Activated naive CD4-positive, alpha-beta T cell treated with anti-CD3 and anti-CD28 coated beads, Interleukin-2, amount 50 U/mL, for 24 hours (primary cell): Measurements from ENCODE around the gene PPT2.
A peak's percentile ranks its signal among the peaks of the same experiment; 100 is the strongest.
"Not testable (repeated sequence)": the region's sequence is repeated elsewhere in the genome, so short reads cannot be mapped to it uniquely, and the experiment has no call there.

ENCODE experiments used
- H3K27ac Mint-ChIP-seq: one replicate; pipeline ENCODE4 v1.8.0; 2021; ENCODE audit warnings: mild to moderate bottlenecking, mixed read lengths
- H3K27me3 Mint-ChIP-seq: one replicate; pipeline ENCODE4 v1.8.0; 2021; ENCODE audit warnings: mixed read lengths
- H3K36me3 Mint-ChIP-seq: one replicate; pipeline ENCODE4 v1.8.0; 2021; ENCODE audit warnings: mixed read lengths
- H3K4me1 Mint-ChIP-seq: one replicate; pipeline ENCODE4 v1.8.0; 2021; ENCODE audit warnings: mixed read lengths
- H3K4me3 Mint-ChIP-seq: one replicate; pipeline ENCODE4 v1.8.0; 2021; ENCODE audit warnings: mild to moderate bottlenecking, mixed read lengths
- H3K9me3 Mint-ChIP-seq: one replicate; pipeline ENCODE4 v1.8.0; 2021; ENCODE audit warnings: mixed read lengths

PPT2 gene

DNA sequence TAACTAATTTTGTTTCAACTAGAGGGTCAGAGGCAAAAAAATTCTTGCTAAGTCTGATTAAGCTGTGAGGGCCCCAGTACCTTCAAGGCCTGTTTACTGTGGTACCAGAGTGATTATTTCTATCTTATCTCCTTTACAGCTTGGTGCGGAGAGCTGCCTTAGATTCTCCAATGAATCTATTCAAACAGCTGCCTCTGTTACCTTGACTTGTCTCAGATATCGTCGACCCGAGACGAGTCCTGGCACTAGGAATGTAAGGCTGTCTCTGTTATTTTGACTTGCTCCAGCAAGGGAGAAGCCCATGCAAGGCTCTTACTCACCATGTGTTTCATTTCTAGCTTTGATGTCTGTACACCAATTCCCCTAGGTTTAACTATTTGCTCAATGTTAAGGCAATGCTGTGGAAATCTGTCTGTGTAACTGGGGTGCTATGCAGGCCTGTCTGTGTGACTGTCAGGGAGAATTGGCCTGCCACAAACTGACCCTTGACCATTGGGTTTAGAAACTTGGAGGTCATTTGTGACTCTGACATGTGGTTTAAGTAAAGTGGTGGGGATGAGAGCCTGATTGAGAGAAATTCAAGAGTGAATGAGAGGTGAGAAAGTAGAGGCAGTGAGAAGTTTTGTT, 13.4 kb upstream of the PPT2 start:
- Mint-ChIP-seq H3K36me3 (no peaks in the 10 kb centered on the region), H3K4me1 (no peaks in the 10 kb centered on the region), H3K9me3 (no peaks in the 10 kb centered on the region), H3K27me3 (no peaks in the 10 kb centered on the region), H3K27ac (peak overlapping the region; percentile 2), H3K4me3 (no peak overlapping the region)

DNA sequence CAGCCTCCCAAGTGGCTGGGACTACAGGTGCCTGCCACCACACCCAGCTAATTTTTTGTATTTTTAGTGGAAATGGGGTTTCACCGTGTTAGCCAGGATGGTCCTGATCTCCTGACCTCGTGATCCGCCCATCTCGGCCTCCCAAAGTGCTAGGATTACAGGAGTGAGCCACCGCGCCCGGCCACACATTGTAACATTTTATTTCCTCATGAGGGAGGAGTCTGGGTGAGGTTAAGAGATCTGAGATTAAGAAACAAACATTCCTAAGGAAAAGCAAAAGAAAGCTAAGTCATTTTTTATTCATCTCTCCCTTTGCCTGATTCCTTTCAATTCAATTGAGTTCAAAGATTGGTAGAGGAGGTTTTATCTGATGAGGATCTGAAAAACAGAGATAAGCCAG, 9.7 kb upstream of the PPT2 start:
- not testable (repeated sequence) for H3K27ac Mint-ChIP-seq, H3K36me3 Mint-ChIP-seq, H3K4me3 Mint-ChIP-seq, H3K9me3 Mint-ChIP-seq, H3K27me3 Mint-ChIP-seq
- H3K4me1 Mint-ChIP-seq = peaks cover 12% of the 10 kb centered on the region

DNA sequence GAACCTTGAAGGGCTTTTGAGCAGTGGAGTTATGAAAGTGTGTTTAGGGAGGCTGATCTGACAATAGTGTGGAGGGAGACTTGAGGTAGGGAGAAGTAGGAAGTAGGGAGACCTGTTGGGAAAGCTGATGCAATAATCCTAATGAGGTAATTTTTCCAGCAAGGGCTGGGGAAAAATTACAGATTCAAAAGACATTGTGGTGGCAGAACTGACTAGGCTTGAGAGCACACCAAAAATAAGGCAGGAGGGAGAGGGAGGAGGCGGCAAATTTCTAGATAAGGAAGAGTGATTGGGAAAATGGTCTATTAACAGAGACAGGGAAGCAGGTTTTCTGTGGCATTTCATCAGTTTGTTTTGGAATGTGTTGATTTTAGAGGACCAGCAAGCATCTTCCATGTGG, 7.7 kb upstream of the PPT2 start:
- Mint-ChIP-seq H3K9me3 (no peaks in the 10 kb centered on the region), H3K4me3 (no peak overlapping the region), H3K27me3 (peaks cover 3% of the 10 kb centered on the region), H3K4me1 (peaks cover 26% of the 10 kb centered on the region), H3K27ac (no peak overlapping the region), H3K36me3 (no peaks in the 10 kb centered on the region)

DNA sequence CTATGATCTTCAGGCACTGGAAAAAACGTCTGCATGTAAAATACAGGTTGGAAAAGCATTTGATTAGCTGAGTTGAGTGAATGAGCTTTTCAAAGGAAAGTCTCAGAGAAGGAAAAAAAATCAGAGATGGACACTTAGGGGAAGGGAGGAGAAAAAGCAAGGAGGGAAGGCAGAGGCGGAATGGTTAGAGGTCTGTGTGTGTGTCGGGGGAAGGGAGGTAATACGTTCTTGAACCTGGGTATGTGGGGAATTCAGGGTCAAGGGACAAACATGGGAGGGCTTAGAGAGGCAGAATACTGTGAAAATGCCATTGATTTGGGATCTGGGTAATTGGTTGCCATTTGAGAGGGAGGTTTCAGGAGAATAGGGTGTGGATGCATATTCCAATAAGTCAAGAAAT, 7.3 kb upstream of the PPT2 start:
- no peak overlapping the region for H3K27ac Mint-ChIP-seq
- H3K4me3 Mint-ChIP-seq = no peak overlapping the region
- peaks cover 28% of the 10 kb centered on the region for H3K4me1 Mint-ChIP-seq
- H3K9me3 Mint-ChIP-seq = no peaks in the 10 kb centered on the region
- no peaks in the 10 kb centered on the region for H3K36me3 Mint-ChIP-seq
- H3K27me3 Mint-ChIP-seq = peaks cover 4% of the 10 kb centered on the region

DNA sequence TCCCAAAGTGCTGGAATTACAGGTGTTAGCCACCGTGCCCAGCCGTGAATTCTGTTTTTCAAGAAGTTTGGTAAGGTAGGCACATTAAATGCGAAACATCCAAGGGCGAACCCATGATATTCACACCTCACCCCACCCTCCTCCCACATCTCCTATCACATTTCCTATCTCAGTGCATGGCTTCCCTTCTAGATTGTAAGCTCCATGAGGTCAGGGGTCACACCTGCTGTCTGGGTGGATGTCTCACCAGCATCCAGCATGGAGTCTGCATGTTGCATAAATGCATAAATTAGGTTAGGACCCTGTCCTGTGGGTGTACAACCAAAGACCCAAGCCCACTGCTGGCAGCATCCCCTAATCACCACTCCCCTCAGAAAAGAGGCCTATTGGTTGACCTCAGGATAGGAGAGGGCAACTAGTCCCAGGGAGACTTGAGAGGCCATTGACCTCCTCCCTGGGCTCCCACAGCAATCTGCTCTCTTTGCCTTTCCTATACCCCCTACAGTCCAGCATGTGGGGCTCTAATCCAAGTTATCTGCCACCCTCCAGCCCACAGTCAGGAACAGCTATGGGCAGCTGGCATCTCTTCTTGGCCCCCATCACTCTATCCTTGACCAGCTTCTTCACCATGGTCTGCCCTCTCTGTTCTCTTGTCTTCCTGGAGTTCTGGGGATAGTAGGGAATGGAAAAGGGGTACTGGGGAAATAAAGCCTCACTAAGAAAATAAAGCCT, 6.4 kb upstream of the PPT2 start:
- peaks cover 4% of the 10 kb centered on the region for H3K27me3 Mint-ChIP-seq
- H3K27ac Mint-ChIP-seq = no peak overlapping the region
- H3K4me3 Mint-ChIP-seq = no peak overlapping the region

DNA sequence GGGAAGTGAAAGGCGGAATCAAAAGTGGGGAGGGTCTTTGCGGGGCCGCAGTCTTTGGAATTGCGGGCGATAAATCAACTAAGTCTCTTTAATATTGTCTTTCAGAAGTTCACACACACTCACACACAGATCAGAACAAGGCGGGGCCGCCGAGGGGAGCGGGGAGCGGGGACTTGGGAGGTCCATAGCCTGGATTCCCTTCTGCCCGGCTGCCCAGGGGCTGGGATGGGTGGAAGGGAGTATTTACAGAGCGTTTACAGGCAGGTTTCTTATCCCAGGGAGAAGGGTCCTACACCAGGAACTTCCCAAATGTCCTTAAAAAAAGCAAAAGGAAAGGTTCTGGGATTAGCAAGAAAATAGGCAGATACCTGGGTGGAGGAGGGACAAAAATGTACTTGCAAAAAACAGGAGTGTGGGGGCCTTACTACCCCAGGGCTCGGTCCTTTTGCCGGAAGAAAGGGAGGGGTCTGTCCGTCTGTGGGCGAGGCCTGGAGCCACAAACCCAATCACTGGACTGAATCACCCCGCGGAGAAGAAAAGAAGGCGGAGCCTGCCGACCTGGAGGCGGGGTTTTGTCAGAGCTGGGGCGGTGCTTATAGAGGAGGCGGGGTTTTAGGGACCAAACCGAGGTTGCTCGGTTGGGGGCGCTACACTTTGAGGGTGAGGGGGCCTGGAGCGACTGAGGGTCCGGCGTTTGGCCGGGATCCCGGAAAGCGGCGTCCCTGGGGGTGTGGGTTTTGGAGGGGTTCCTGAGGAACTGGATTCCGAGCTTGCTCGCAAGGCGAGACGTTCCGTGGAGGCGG, 5.5 kb upstream of the PPT2 start:
- peak overlapping the region; percentile 25 for H3K27ac Mint-ChIP-seq
- H3K27me3 Mint-ChIP-seq = peaks cover 4% of the 10 kb centered on the region
- no peaks in the 10 kb centered on the region for H3K9me3 Mint-ChIP-seq
- H3K4me1 Mint-ChIP-seq = peaks cover 45% of the 10 kb centered on the region
- H3K4me3 Mint-ChIP-seq = peak overlapping the region; percentile 84
- H3K36me3 Mint-ChIP-seq = no peaks in the 10 kb centered on the region

More for the DNA sequence above, 6.4 kb upstream of the PPT2 start:
- H3K9me3 Mint-ChIP-seq = no peaks in the 10 kb centered on the region
- H3K36me3 Mint-ChIP-seq = no peaks in the 10 kb centered on the region
- H3K4me1 Mint-ChIP-seq = peaks cover 36% of the 10 kb centered on the region

DNA sequence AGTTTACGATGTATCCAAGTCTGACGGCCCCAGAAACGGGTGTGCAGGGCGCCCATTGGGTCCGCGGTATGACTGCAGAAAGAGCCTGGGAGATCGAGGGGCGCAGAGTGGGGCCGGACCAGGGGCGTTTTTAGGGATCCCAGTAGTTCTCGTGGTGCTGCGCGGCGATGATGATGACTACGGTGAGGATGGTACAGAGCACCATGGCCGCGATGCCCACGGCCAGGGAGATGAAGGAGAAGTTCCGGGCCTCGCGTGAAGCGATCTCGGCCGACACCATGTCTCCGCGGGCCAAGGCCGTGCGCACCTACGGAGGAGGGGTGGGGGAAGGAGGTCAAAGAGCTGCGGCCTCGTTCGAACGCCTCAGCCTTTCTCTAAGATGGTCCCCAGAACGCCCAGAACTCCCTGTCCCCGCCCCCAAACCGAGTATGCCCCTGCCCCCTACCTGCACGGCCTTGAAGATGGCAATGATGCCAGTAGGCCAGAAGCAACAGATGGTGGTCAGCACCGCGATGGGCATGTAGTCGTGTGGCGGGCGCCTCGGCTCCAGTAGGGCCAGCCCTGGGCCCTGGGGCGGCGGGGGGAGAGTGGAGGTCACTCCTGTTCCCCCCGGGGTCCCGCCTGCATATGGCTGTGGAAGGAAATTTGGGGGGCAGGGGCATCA, 4.7 kb upstream of the PPT2 start:
- H3K4me1 Mint-ChIP-seq = peaks cover 52% of the 10 kb centered on the region
- no peaks in the 10 kb centered on the region for H3K36me3 Mint-ChIP-seq
- peaks cover 4% of the 10 kb centered on the region for H3K27me3 Mint-ChIP-seq
- H3K9me3 Mint-ChIP-seq = no peaks in the 10 kb centered on the region
- peak overlapping the region; percentile 84 for H3K4me3 Mint-ChIP-seq
- peak overlapping the region; percentile 25 for H3K27ac Mint-ChIP-seq

DNA sequence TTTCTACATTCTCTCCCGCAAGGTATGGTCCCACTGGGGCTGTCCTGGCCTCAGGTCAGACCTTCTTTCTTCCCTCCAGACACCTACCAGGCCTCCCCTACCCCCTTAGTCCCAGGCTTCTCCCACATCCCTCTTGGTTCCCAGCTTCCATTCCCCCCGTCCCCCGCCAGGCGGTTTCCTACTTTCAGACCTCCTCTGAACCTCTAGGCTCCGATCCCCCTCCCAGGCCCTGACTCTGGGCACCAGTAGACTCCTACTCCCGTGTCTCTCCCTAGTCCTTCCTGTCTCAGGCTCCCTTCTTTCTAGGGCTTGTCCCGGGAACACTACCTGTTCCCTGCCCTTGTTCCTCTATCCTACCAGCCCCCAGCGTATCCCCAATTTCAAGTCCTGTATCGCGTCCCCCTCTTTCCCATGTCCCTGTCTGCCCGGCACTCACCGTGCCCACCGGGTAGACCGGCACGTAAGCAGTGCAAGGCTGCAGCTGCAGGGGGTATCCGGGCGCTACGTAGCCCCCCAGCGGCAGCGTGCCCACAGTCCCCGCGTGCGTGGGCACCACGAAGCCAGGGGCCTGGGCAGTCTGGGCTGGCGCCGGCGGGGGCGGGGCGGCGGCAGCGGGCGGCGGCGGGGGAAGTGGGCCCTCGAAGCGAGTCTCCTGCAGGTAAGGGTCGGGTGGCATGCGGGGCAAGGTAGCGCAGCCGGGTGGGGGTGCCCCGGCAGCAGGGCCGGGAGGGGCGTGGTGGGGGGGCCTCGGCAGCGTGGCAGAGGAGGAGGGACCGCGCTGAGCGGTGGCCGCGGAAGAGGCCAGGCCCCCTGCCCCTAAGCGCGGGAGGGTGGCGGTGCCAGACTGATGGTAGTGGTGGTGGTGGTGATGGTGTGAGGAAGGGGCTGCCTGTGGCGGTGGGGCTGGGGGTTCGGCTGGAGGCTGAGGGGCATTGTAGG, 3.7 kb upstream of the PPT2 start:
- Mint-ChIP-seq H3K27me3 (peaks cover 4% of the 10 kb centered on the region), H3K27ac (no peak overlapping the region), H3K36me3 (no peaks in the 10 kb centered on the region), H3K4me3 (peak overlapping the region; percentile 70), H3K4me1 (peaks cover 61% of the 10 kb centered on the region), H3K9me3 (no peaks in the 10 kb centered on the region)

DNA sequence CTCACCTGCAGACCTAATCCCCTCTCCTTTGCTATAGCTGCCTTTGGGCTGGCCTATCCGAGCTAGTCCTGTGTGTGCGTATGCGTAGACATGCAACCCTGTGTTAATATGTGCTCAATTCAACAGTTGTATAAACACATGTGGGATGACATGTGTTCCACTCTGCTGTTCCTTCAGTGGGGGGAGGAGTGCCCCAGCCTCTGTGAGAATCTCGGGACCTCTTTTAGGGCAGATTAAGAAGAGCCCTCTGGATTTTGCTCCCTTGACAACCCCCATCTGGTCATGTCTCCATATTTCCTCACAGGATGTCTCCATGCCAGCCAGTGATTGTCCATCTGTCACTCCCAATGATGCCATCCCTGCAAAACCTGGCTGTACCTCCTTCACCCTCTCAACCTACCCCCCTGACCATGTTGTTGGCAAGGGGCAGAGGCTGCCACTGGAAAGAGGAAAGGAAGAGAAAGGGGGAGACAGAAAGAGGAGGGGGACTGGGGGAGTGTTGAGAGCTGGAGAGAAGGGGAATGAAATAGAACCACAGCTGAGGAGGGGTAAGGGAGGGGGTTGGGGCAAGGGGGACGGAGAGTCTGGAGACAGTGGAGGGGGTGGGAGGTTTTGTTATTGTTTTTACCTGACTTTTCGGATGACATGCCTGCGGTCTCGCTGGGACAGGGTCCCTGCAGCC, 2.6 kb upstream of the PPT2 start:
- H3K27me3 Mint-ChIP-seq = peaks cover 4% of the 10 kb centered on the region

DNA sequence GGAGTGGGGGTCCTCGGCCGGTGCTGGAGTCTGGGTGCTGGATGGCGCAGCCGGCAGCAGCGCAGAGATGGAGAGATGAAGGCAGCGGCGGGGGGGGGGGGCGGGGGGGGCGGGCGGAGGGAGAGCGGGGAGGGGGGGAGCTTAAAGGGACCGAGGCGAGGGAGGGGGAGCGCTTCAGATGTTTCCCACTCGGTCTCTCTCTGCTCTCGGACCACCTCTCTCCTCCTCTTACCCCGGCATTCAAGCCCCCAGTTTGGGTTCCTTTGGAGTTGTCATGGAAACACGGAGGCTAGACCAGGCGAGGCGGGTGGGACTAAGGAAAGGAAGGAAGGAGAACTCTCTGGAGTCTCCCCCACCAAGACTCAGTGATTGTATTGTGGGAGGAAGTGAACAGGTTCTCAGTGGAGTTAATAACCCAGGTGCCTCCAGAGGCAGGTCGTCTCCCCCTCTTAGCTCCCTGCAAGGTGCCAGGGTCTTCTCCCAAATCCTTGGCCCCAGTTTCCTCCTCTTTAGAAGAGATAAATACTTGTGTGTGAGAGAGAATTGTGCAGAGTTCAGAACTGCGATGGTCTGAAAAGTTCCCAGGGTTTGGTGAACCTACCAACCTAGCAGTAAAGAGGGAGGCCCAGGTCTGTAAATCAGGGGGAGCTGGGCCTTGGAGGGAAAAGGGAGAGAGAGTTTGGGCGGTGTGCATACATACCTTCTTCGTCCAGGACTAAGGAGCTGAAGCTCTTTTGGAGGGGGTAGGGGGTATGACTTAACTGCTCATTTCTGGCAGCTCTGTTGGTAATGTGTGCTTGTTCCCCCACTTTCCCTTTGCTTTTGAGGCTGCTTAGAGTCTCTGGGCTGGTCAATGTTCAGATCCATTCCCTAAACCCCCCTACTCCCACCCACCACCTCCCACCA, 1.8 kb upstream of the PPT2 start, which contains the start of gene PRRT1:
Gene PRRT1 (minus strand): TSS at position 77 of the 906 bp plus-strand sequence. CDS start 112 bp downstream, outside the sequence.
- H3K9me3 Mint-ChIP-seq = no peaks in the 10 kb centered on the region
- no peaks in the 10 kb centered on the region for H3K36me3 Mint-ChIP-seq
- H3K4me1 Mint-ChIP-seq = peaks cover 67% of the 10 kb centered on the region
- H3K27me3 Mint-ChIP-seq = peaks cover 4% of the 10 kb centered on the region
- H3K27ac Mint-ChIP-seq = no peak within 1 kb of the TSS
- peak within 1 kb of the TSS; percentile 99 for H3K4me3 Mint-ChIP-seq

More for the DNA sequence above, 2.6 kb upstream of the PPT2 start:
- H3K9me3 Mint-ChIP-seq = no peaks in the 10 kb centered on the region
- H3K4me3 Mint-ChIP-seq = peak overlapping the region; percentile 70
- H3K4me1 Mint-ChIP-seq = peaks cover 67% of the 10 kb centered on the region
- H3K36me3 Mint-ChIP-seq = no peaks in the 10 kb centered on the region
- no peak overlapping the region for H3K27ac Mint-ChIP-seq

DNA sequence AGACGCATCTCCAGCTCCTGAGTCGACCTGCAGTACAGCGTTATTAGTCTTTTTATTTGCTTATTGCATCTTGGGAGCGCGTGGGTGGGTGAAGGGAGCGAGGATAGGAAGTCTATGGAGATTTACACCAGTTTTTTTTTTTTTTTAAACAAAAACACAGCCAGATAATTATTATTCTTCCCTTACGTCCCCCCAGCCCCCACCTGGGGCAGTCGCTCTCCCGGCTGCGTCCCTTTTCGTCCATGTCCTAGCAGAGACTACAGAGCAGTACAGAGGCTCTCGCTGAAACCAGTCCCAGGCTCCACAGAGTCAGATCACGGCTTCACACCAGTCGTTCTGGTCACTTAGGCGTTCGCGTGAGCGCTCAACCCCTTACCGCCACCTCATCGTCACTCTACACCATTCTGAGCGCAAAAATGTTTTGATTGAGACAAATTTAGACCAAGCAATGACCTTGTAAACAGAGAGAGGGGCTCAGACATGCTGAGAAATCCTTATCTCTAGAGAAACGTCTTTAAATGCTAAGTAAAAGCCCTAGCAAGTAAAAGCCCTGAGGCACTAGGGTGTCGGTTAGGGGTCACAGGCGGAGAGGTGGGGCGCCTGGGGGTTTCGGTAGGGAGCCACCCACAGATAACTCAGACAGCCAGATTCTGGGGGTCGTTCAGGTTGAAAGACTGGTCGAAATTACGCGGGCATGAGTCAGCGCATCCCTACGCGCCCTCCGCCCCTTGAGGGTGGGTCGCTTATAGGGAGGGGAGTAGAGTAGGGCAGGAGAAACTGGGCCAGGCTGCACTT, 975 bp upstream of the PPT2 start:
- Mint-ChIP-seq H3K4me1 (peaks cover 71% of the 10 kb centered on the region), H3K27ac (peak overlapping the region; percentile 82), H3K36me3 (peaks cover 5% of the 10 kb centered on the region)

DNA sequence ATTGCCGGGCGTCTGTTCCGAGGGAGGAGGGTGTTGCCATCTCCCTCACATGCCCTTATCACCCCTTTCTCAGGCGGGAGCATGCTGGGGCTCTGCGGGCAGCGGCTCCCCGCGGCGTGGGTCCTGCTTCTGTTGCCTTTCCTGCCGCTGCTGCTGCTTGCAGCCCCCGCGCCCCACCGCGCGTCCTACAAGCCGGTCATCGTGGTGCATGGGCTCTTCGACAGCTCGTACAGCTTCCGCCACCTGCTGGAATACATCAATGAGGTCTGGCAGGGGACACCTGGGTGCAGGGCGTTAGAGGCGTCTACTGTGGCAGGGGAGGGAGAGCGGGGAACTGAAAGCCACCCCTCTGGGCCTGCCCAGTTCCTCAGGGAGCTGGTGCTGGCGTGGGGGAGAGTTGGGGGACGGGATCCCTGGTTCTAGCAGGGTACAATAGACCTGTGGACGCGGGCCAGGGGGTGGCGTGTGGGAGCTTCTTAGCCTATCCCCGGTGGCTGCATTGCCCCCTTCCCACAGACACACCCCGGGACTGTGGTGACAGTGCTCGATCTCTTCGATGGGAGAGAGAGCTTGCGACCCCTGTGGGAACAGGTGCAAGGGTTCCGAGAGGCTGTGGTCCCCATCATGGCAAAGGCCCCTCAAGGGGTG, 697 bp downstream of the PPT2 start:
- H3K4me3 Mint-ChIP-seq = peak overlapping the region; percentile 99
- peaks cover 10% of the 10 kb centered on the region for H3K36me3 Mint-ChIP-seq
- peak overlapping the region; percentile 94 for H3K27ac Mint-ChIP-seq
- H3K9me3 Mint-ChIP-seq = no peaks in the 10 kb centered on the region
- H3K27me3 Mint-ChIP-seq = peaks cover 1% of the 10 kb centered on the region
- H3K4me1 Mint-ChIP-seq = peaks cover 59% of the 10 kb centered on the region

More for the DNA sequence above, 975 bp upstream of the PPT2 start:
- Mint-ChIP-seq H3K9me3 (no peaks in the 10 kb centered on the region), H3K27me3 (peaks cover 4% of the 10 kb centered on the region), H3K4me3 (peak overlapping the region; percentile 99)
